HG03025 (cell line): ENCODE data around the gene EFCAB6.

ENCODE experiments used
- ATAC-seq: cut with Tn5 transposase; IDR thresholded peaks from one replicate; pipeline ENCODE4 v1.9.1; 2021; ENCODE audit warnings: mild to moderate bottlenecking, moderate library complexity; ENCODE audit not compliant: unreplicated experiment, low FRiP score

The EFCAB6 gene

GRCh38 chr22:43535336-43535735 is 276.8 kb downstream of the EFCAB6 start:
- ATAC-seq: no peak

GRCh38 chr22:43534916-43535315 is 277.2 kb downstream of the EFCAB6 start:
- ATAC-seq: no peak

- no peak for ATAC-seq
Measured at GRCh38 chr22:43533656-43534428, 278.3 kb downstream of the EFCAB6 start.

GRCh38 chr22:43533156-43533530 is 279.0 kb downstream of the EFCAB6 start:
- no peak for ATAC-seq

GRCh38 chr22:43532301-43533155 is 279.6 kb downstream of the EFCAB6 start:
- no peak for ATAC-seq

- ATAC-seq: no peak
Measured at GRCh38 chr22:43531651-43532050, 280.5 kb downstream of the EFCAB6 start.

GRCh38 chr22:43530349-43531201 is 281.5 kb downstream of the EFCAB6 start:
- no peak for ATAC-seq

GRCh38 chr22:43529934-43530333 is 282.2 kb downstream of the EFCAB6 start:
- no peak for ATAC-seq

- no peak for ATAC-seq
Measured at GRCh38 chr22:43529461-43529860, 282.6 kb downstream of the EFCAB6 start.

- no peak for ATAC-seq
Measured at GRCh38 chr22:43528601-43529360, 283.3 kb downstream of the EFCAB6 start.

GRCh38 chr22:43526946-43527345 is 285.2 kb downstream of the EFCAB6 start:
- ATAC-seq: no peak

- no peak for ATAC-seq
Measured at GRCh38 chr22:43526117-43526655, 285.9 kb downstream of the EFCAB6 start.

- ATAC-seq: no peak
Measured at GRCh38 chr22:43521716-43522115, 290.4 kb downstream of the EFCAB6 start.

- no peak for ATAC-seq
Measured at GRCh38 chr22:43520632-43521039, 291.5 kb downstream of the EFCAB6 start.

GRCh38 chr22:43516996-43517635 is 295.0 kb downstream of the EFCAB6 start:
- ATAC-seq: no peak

GRCh38 chr22:43516386-43516785 is 295.7 kb downstream of the EFCAB6 start:
- ATAC-seq: no peak

GRCh38 chr22:43515902-43516301 is 296.2 kb downstream of the EFCAB6 start:
- ATAC-seq: no peak

- no peak for ATAC-seq
Measured at GRCh38 chr22:43515411-43515810, 296.7 kb downstream of the EFCAB6 start.

GRCh38 chr22:43514476-43515157 is 297.5 kb downstream of the EFCAB6 start:
- ATAC-seq: no peak
